ENCODE results near the gene VPS36.
"Not testable (repeated sequence)": the region's sequence is repeated elsewhere in the genome, so short reads cannot be mapped to it uniquely, and the experiment has no call there.

Gene VPS36

GRCh38 chr13:52450012-52450792, at the start of gene VPS36:
Gene VPS36, minus strand, starts transcription at chr13:52450634. Its CDS starts 40 bp downstream, at chr13:52450594.
- DNase-seq (ENCODE audit: insufficient read length, low spot score) (peak; percentile 65), FAIRE-seq (no peak)
- TF ChIP-seq POLR2A (IDR thresholded peaks at IDR 0.05; ENCODE audit: low read depth, low read length), result peak; percentile 75

- not testable (repeated sequence) for DNase-seq (ENCODE audit: insufficient read length, low spot score)
- FAIRE-seq, result peak; percentile 30
Observed at GRCh38 chr13:52497979-52498378, 47.5 kb upstream of the VPS36 start.

GRCh38 chr13:52494241-52494640, 43.8 kb upstream of the VPS36 start:
- FAIRE-seq, result not testable (repeated sequence)

GRCh38 chr13:52491015-52491414, 40.6 kb upstream of the VPS36 start:
- not testable (repeated sequence) for DNase-seq (ENCODE audit: insufficient read length, low spot score); FAIRE-seq

More at GRCh38 chr13:52494241-52494640, 43.8 kb upstream of the VPS36 start:
- not testable (repeated sequence) for DNase-seq (ENCODE audit: insufficient read length, low spot score)

GRCh38 chr13:52488763-52489162, 38.3 kb upstream of the VPS36 start:
- DNase-seq (ENCODE audit: insufficient read length, low spot score); FAIRE-seq: not testable (repeated sequence)

- DNase-seq (ENCODE audit: insufficient read length, low spot score); FAIRE-seq: not testable (repeated sequence)
Observed at GRCh38 chr13:52487078-52487477, 36.6 kb upstream of the VPS36 start.

GRCh38 chr13:52480677-52481428, 30.4 kb upstream of the VPS36 start:
- DNase-seq (ENCODE audit: insufficient read length, low spot score), result not testable (repeated sequence)
- FAIRE-seq, result peak; percentile 85

GRCh38 chr13:52468487-52468886, 18.1 kb upstream of the VPS36 start:
- not testable (repeated sequence) for FAIRE-seq; DNase-seq (ENCODE audit: insufficient read length, low spot score)

- no peak for TF ChIP-seq POLR2A (IDR thresholded peaks at IDR 0.05; ENCODE audit: low read depth, low read length)
- DNase-seq (ENCODE audit: insufficient read length, low spot score), result no peak
- no peak for FAIRE-seq
Observed at GRCh38 chr13:52463526-52463925, 13.1 kb upstream of the VPS36 start.

- no peak for TF ChIP-seq POLR2A (IDR thresholded peaks at IDR 0.05; ENCODE audit: low read depth, low read length)
- DNase-seq (ENCODE audit: insufficient read length, low spot score) (no peak), FAIRE-seq (peak; percentile 20)
Observed at GRCh38 chr13:52461265-52461664, 10.8 kb upstream of the VPS36 start.

- DNase-seq (ENCODE audit: insufficient read length, low spot score) (no peak), FAIRE-seq (peak; percentile 67)
- TF ChIP-seq POLR2A (IDR thresholded peaks at IDR 0.05; ENCODE audit: low read depth, low read length), result no peak
Observed at GRCh38 chr13:52459668-52460067, 9.2 kb upstream of the VPS36 start.

GRCh38 chr13:52455677-52456041, 5.2 kb upstream of the VPS36 start:
- FAIRE-seq (no peak), DNase-seq (ENCODE audit: insufficient read length, low spot score) (no peak)
- TF ChIP-seq POLR2A (IDR thresholded peaks at IDR 0.05; ENCODE audit: low read depth, low read length), result peak; percentile 24; the same call in 1 of the 2 replicates

GRCh38 chr13:52454820-52455676, 4.6 kb upstream of the VPS36 start, which contains the start of gene CKAP2:
Gene CKAP2, plus strand, starts transcription at chr13:52455478. Its CDS starts 79 bp downstream, at chr13:52455557.
- FAIRE-seq (peak; percentile 48), DNase-seq (ENCODE audit: insufficient read length, low spot score) (peak; percentile 72)
- TF ChIP-seq POLR2A (IDR thresholded peaks at IDR 0.05; ENCODE audit: low read depth, low read length), result peak; percentile 83

GRCh38 chr13:52454459-52454819, 4.0 kb upstream of the VPS36 start:
- no peak for TF ChIP-seq POLR2A (IDR thresholded peaks at IDR 0.05; ENCODE audit: low read depth, low read length)
- DNase-seq (ENCODE audit: insufficient read length, low spot score), result no peak
- FAIRE-seq, result no peak
